Cardiac muscle cell (in vitro differentiated cells and primary cell): Measurements from ENCODE around the gene LRP3. TPM values are rescaled to one million over a fixed set of nuclear protein-coding genes. Genes with fewer than 3 reads are reported as not detected.

Experiments
- DNase-seq, 2 donors: peaks; one replicate each; pipeline versions ENCODE4 v3.0.0 to v3.0.0-alpha.2; 2010 to 2017; ENCODE audit warnings: low read depth in 1 of 2, low spot score in 1 of 2
- H3K27ac ChIP-seq: fragments of 200-600 bp; sonication (generic); 2 replicates; pipeline ENCODE4 v1.5.1; 2016
- H3K27me3 ChIP-seq: fragments of 200-600 bp; sonication (generic); 2 replicates; pipeline ENCODE4 v1.6.0; 2016; ENCODE audit warnings: control low read depth
- H3K36me3 ChIP-seq: fragments of 200-600 bp; sonication (generic); 2 replicates; pipeline ENCODE4 v1.5.1; 2016; ENCODE audit warnings: control low read depth
- H3K4me1 ChIP-seq: fragments of 200-600 bp; sonication (generic); 2 replicates; pipeline ENCODE4 v1.8.1; 2017; ENCODE audit warnings: low read depth, mild to moderate bottlenecking, mixed run types
- H3K4me3 ChIP-seq: fragments of 200-600 bp; sonication (generic); 2 replicates; pipeline ENCODE4 v1.5.1; 2016; ENCODE audit warnings: mild to moderate bottlenecking
- H3K9me3 ChIP-seq: fragments of 200-600 bp; sonication (generic); 2 replicates; pipeline ENCODE4 v1.5.1; 2017; ENCODE audit warnings: low read depth, mild to moderate bottlenecking, control low read depth
- CTCF ChIP-seq: IDR thresholded peaks from 2 replicates; pipeline ENCODE4 v1.5.1; 2012; ENCODE audit warnings: low read depth, mild to moderate bottlenecking, low read length
- polyA plus RNA-seq: library from polyadenylated mRNA; unstranded; fragments of >200 nt; fragmentation: Nextera tagmentation; extraction: Ambion mirVana; gene quantifications from 2 replicates; pipeline ENCODE4 v1.2.1, GENCODE V29; 2016
- total RNA-seq: library from RNA; depleted of rRNA; stranded (reverse); fragments of >200 nt; gene quantifications from 2 replicates; pipeline ENCODE4 v1.2.3, GENCODE V29; 2016

The LRP3 gene
- total and polyA plus RNA-seq, 2 experiments from 2014 or later: 38.4 to 39.4 TPM

GRCh38 chr19:33246709-33247440 lies 52.7 kb downstream of the LRP3 start:
- no peaks in the 10 kb centered on the region for H3K36me3 ChIP-seq
- no peaks in the 10 kb centered on the region for H3K27me3 ChIP-seq
- no peaks in the 10 kb centered on the region for H3K9me3 ChIP-seq
- H3K4me3 ChIP-seq: no peak overlapping the region
- DNase-seq: no peak
- no peaks in the 10 kb centered on the region for H3K4me1 ChIP-seq
- no peak for TF ChIP-seq CTCF
- no peak overlapping the region for H3K27ac ChIP-seq

- no peak for TF ChIP-seq CTCF
- DNase-seq: no peak
- H3K36me3 ChIP-seq: no peaks in the 10 kb centered on the region
- H3K27me3 ChIP-seq: no peaks in the 10 kb centered on the region
- no peaks in the 10 kb centered on the region for H3K9me3 ChIP-seq
- H3K4me1 ChIP-seq: no peaks in the 10 kb centered on the region
- H3K27ac ChIP-seq: no peak overlapping the region
- H3K4me3 ChIP-seq: no peak overlapping the region
Measured at GRCh38 chr19:33247441-33247819, 53.3 kb downstream of the LRP3 start.

GRCh38 chr19:33248104-33248503 lies 54.0 kb downstream of the LRP3 start:
- no peak for TF ChIP-seq CTCF

GRCh38 chr19:33248553-33248953 lies 54.4 kb downstream of the LRP3 start:
- Histone ChIP-seq H3K27ac (no peak overlapping the region), H3K9me3 (no peaks in the 10 kb centered on the region), H3K4me3 (no peak overlapping the region), H3K27me3 (no peaks in the 10 kb centered on the region), H3K36me3 (no peaks in the 10 kb centered on the region), H3K4me1 (no peaks in the 10 kb centered on the region)
- no peak for TF ChIP-seq CTCF
- peak in 1 of 2 donors; percentile 25 for DNase-seq

More at GRCh38 chr19:33248104-33248503, 54.0 kb downstream of the LRP3 start:
- H3K36me3 ChIP-seq: no peaks in the 10 kb centered on the region
- H3K4me3 ChIP-seq: no peak overlapping the region
- no peaks in the 10 kb centered on the region for H3K4me1 ChIP-seq
- H3K9me3 ChIP-seq: no peaks in the 10 kb centered on the region
- no peak overlapping the region for H3K27ac ChIP-seq
- no peaks in the 10 kb centered on the region for H3K27me3 ChIP-seq
- DNase-seq: no peak

GRCh38 chr19:33248954-33249613 lies 55.0 kb downstream of the LRP3 start:
- no peaks in the 10 kb centered on the region for H3K36me3 ChIP-seq
- no peak overlapping the region for H3K27ac ChIP-seq
- no peaks in the 10 kb centered on the region for H3K27me3 ChIP-seq
- TF ChIP-seq CTCF: no peak
- no peak overlapping the region for H3K4me3 ChIP-seq
- no peaks in the 10 kb centered on the region for H3K9me3 ChIP-seq
- no peaks in the 10 kb centered on the region for H3K4me1 ChIP-seq
- no peak for DNase-seq
